Stimulated activated naive CD4-positive, alpha-beta T cell (primary cell): ENCODE results near the gene GJD3.
A peak's percentile ranks its signal among the peaks of the same experiment; 100 is the strongest.
"Not testable (repeated sequence)": the region's sequence is repeated elsewhere in the genome, so short reads cannot be mapped to it uniquely, and the experiment has no call there.

Source experiments
- DNase-seq, 6 experiments: peaks; one replicate each; lab custom pipeline; 2025; lab: John Stamatoyannopoulos, UW

Gene GJD3

DNA sequence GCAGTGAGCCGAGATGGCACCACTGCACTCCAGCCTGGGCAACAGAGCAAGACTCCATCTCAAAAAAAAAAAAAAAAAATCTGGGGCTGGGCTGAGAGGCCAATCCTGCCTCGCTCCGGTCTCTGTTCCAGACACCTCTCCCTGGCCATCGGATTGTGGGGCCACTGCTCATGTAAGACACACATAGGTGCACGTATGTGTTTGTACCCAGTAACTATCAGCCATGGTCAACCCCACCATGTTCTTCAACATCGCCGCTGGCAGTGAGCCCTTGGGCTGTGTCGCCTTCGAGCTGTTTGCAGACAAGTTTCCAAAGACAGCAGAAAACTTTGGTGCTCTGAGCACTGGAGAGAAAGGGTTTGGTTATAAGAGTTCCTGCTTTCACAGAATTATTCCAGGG lies 3.2 kb upstream of the GJD3 start:
- DNase-seq: not testable (repeated sequence)

DNA sequence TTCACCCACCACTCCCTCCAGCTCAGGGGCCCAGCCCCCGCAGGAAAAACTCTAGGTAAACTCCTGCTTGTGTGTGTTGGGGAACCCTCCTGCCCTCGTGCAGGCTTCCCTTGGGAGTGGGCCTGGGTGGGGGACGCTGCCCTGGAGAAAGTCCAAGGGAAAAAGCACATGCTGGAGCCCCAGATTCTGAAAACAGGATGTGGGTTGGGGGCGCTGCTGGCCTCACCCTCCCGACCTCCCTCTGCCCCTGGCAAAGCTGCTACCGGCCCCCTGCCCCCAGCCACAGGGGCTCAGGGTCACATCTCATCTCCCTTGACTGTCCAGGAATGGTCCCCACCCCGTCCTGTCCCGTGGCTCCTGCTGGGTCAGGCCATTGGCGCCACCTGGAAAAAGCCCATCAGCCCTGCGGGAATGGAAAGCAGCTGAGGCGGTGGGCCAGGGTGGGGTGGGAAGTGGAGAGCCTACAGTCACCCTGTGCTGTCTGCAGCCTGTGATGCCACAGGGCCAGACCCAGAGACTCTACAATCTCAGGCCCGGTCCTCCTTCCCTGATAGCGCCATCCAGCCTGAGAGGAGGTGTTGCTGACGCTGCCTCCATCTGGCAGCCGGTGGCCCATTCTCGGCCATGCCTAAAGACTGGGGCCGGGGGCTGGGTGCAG lies 2.5 kb upstream of the GJD3 start:
- no peak for DNase-seq

DNA sequence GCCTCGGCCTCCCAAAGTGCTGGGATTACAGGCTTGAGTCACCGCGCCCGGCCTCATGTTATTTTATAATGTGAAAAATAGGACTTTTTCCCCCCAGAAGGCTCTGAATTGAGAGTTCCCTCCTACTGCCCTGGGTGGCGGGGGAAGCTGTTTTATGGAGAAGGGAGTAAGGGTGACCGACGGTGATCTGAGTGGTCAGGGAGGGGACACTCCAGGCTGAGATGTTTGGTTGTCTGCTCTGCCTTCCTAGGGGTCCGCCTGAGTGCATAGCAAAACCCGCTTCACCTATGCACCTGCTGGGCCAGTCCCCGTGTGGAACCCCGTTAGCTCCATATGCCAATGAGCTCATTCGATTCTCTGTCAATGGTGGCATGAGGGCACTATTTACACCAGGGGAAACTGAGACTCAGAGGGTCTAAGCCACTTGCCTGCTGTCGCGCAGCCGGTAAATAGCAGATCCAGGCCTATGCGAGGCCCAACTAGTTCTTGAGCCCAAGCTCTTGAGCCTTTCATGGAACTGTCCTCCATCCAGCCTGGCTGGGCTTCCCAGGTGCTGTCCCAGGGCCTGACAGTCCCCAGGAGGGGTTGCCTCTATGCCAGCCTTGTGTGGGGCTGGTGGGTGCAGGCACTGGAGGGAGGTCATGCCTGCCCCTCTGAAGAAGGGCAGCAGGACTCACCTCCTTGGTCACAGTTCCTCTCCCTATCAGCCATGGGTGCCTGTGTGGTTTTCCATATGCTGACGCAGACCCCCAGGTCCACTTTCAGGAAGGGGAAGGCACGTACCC lies 1.7 kb upstream of the GJD3 start:
- no peak for DNase-seq

DNA sequence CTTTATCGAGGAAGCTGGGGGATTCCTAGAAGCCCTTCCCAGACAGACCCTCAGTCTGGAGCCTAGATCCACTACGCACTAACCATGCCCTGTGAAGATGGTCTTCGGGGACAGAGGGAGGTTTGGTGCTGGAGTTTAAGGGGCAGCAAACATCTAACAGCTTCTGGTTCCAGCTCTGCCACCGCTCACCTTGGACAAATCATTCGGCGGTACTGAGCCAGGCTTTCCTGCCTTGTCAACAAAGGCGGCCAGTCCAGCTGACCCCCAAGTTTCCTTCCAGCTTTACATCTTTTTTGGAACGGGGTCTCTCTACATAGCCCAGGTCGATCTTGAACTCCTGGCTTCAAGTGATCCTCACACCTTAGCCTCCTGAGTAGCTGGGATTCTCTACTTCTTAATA lies 369 bp upstream of the GJD3 start:
- DNase-seq: no peak

DNA sequence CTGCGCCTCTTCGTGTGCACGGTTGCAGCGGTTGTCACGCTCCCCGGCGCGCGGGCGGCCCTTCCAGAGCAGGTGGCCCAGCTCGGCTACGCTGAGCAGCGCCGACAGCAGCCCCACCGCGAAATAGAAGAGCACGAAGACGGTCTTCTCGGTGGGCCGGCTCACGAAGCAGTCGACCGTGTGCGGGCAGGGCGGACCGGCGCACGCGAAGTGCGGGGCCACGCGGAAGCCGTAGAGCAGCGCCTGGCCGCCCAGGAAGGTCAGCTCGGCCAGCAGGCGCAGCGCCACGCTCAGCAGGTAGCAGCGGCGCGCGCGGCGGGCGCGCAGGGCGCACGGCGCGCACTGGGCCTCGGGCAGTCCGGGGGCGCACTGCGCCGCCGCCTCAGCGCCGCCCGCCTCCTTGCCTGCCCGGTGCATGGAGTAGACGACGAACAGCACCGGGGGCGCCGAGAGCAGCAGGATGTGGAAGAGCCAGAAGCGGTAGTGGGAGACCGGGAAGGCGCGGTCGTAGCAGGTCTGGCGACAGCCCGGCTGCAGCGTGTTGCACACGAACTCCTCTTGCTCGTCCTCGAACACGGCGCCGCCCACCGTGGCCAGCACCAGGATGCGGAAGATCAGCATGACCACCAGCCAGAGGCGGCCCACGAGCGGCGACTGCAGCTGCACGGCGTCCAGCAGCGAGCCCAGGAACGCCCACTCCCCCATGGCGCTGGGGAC lies 1.3 kb downstream of the GJD3 start:
- DNase-seq: peak in 1 of 6 experiments; percentile 28

DNA sequence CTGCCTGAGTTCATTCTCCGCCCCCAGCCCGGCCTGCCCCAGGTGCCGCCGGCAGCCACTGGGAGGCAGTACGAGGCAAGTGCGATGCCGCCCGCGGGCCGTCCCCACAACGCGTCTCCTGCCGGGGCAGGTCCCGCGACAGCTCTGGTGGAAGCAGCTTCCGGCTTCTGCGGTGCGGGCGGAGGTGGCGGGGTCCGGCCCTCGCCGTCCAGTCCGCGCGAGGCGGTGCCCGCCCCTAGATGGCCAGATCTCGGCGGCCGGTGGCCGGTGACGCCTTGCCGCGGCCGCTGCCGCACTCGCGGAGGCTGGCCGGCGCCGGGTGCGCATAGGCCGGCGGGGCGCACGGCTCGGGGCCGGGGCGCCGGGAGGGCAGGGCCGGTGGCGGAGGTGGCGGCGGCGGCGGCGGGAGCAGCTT lies 1.8 kb downstream of the GJD3 start:
- DNase-seq: peak; percentile 53 to 72 (median 65)

DNA sequence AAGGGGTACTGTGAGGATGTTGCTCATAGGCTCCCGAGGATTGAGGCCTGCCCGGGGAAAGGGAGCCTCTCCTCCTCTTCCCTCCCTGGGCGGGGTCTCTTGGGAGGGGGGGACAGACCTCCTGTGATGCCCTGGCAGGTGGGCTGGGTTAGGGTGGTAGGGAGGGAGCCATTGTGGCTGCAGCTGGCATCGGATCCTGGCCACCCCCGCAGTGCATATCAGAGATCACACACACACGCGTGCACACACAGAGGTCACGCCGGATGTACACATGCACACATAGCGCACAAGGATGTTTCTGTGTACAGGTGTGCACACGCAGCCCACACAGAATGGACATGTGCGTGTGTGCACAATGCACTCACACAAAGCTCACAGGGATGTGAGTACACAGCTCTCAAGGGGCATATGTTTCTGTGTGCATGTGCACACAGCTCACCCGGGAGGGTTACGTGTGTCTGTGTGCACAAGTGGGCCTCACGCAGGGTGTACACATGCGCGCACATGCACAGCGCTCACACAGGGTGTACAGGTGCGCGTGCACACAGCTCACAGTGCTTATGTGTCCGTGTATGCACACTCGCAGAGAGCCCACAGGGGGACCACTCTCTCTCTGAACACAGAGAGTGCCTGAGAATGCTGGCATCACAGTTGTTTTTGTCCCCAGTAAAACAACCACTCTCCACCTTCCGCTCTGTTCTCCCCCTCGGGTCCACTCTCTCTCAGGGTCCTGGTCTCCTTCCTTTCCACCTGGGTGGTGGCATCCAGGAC lies 2.4 kb downstream of the GJD3 start:
- no peak for DNase-seq

DNA sequence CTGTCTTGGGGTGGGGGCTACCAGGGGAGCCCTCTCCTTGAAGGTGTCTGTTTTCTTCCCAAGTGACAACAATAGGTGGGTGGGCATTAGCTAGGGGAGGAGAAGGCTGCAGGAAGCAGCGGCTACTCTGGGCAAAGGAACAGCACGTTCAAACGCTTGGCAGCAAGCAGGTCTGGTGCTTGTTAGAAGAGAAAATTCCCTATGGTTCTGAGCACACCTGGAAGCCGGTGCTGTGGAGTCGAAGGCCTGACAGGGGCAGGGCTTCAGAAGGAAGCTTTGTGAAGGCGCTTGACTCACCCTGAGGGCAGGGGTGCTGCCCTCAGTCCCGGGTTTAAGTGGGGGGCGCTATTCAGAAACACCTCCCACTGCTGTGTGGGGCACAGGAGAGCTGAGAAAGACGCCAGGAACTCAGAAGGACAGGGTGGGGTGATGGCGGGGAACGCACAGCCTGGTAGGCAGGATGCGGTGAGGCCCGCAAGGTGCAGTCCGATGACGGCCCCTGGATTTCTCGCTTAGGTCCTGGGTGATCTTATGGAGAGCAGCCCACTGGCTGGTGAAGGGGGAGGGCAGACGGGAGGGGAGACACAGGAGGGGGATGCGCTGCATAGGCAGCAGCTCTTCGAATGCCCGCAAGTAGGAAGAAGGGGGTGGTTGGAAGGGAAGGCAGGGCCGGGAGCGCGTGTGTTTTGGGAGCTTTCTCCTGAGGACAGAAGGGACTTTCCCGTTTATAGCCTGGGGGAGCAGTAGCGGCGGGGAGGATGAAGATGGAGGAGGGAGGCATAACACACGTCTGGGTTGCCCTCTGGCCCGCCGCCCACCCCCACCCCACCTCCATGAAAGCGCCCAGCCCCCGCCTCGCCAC lies 3.2 kb downstream of the GJD3 start:
- DNase-seq: no peak

DNA sequence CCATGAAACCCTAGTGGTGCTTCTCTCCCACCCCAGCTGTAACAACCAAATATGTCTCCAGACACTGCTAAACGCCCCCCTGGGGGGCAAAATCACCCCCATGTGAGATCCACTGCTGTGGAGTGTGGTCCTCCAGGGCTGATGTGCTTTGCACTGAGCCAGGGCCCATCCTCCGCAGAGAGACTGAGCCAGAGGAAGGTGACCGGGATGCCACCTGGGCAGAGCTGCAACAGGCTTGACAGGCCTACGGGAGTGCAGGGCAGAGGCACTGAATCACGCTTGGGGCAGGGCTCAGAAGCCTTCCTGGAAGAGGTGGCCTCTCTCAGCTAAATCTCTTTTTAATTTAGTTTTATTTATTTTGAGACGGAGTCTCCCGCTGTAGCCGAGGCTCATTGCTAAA lies 4.4 kb downstream of the GJD3 start:
- no peak for DNase-seq

DNA sequence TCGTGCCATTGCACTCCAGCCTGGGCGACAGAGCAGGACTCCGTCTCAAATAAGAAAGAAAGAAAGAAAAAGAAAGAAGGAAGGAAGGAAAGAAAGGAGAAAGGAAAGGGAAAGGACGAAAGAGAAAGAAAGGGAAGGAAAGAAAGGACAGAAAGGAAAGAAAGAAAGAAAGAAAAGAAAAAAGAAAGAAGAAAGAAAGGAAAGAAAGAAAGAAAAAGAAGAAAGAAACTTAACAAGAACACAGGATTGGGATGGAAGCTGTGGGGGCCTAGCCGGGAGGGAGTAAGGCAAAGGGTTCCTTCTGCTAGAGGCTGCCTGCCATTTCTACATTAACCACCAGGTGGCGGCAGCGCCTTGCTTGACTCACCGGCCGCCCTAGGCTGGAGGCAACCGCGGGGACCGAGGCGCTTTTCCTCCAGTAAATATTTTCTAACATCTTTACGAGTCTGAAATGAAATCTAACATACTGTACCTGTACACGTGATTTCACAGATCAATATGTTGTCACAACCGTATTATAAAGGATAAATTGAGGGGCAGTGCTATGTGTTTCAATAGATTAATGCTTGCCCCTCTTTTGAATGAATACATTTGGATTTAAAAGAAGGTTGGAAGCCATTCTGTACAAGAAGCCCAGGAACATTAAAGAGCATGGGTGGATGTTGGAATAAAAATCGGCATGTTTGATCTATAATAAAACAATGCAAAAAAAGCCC lies 6.1 kb downstream of the GJD3 start:
- DNase-seq: peak; percentile 68 to 89 (median 82)

DNA sequence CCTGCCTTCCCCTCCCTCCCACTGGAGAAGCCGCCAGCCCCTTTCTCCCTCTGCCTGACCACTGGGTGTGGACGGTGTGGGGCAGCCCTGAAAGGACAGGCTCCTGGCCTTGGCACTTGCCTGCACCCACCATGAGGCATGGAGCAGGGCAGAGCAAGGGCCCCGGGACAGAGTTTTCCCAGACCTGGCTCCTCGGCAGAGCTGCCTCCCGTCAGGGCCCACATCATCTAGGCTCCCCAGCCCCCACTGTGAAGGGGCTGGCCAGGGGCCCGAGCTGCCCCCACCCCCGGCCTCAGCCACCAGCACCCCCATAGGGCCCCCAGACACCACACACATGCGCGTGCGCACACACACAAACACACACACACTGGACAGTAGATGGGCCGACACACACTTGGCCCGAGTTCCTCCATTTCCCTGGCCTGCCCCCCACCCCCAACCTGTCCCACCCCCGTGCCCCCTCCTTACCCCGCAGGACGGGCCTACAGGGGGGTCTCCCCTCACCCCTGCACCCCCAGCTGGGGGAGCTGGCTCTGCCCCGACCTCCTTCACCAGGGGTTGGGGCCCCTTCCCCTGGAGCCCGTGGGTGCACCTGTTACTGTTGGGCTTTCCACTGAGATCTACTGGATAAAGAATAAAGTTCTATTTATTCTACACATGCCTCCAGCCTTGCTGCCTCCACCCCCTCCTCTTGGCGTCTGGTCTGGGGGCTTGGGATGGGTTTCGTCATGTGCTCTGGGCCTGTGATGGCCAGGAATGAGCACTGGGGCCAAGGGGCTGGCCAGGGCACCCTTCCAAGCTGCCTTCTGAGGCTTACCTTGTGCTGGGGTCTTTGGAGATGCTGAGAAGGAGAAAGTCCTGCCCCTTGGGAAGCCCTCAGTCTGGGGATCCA lies 7.3 kb downstream of the GJD3 start:
- no peak for DNase-seq

DNA sequence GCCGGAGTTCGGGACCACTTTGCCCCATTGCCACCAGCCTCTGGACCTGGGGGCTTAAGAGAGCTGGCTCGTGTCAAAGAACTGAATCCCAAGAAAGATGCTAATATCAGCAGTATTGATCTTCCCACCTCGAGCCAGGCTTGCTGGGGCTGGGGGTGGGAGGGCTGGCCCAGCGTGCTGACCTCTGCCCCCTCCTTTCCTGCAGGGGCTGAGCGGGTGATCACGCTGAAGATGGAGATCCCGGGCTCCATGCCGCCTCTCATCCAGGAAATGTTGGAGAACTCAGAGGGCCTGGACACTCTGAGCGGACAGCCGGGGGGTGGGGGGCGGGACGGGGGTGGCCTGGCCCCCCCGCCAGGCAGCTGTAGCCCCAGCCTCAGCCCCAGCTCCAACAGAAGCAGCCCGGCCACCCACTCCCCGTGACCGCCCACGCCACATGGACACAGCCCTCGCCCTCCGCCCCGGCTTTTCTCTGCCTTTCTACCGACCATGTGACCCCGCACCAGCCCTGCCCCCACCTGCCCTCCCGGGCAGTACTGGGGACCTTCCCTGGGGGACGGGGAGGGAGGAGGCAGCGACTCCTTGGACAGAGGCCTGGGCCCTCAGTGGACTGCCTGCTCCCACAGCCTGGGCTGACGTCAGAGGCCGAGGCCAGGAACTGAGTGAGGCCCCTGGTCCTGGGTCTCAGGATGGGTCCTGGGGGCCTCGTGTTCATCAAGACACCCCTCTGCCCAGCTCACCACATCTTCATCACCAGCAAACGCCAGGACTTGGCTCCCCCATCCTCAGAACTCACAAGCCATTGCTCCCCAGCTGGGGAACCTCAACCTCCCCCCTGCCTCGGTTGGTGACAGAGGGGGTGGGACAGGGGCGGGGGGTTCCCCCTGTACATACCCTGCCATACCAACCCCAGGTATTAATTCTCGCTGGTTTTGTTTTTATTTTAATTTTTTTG lies 8.5 kb downstream of the GJD3 start:
- no peak for DNase-seq

DNA sequence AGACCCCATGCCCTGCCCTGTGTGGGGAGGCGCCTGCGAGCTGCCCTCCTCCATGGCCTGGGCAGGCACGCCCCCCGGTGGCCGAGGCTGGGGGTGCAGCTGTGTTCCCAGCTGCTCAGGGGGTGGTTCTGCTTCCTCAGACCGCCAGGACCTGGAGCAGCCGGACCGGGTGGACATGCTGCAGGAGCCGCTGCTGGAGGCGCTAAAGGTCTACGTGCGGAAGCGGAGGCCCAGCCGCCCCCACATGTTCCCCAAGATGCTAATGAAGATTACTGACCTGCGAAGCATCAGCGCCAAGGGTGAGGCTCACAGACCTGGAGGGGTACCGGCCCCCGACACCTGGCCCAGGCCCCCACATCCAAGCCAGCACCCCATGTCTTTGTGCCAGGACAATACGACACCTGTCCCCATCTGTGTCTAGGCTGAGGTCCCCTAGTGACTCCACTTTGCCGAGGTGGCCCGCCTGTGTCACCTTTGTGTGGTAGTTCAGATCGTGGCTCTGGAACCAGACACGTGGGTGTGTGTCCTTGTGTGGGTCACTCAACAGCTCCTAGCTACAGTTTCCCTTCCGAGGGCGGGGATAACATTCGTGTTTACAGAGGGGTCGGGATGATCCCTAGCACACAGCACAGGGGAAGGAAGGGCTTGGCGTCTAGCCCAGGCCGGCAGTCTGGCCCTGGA lies 9.3 kb downstream of the GJD3 start:
- DNase-seq: peak; percentile 50 to 85 (median 76)

DNA sequence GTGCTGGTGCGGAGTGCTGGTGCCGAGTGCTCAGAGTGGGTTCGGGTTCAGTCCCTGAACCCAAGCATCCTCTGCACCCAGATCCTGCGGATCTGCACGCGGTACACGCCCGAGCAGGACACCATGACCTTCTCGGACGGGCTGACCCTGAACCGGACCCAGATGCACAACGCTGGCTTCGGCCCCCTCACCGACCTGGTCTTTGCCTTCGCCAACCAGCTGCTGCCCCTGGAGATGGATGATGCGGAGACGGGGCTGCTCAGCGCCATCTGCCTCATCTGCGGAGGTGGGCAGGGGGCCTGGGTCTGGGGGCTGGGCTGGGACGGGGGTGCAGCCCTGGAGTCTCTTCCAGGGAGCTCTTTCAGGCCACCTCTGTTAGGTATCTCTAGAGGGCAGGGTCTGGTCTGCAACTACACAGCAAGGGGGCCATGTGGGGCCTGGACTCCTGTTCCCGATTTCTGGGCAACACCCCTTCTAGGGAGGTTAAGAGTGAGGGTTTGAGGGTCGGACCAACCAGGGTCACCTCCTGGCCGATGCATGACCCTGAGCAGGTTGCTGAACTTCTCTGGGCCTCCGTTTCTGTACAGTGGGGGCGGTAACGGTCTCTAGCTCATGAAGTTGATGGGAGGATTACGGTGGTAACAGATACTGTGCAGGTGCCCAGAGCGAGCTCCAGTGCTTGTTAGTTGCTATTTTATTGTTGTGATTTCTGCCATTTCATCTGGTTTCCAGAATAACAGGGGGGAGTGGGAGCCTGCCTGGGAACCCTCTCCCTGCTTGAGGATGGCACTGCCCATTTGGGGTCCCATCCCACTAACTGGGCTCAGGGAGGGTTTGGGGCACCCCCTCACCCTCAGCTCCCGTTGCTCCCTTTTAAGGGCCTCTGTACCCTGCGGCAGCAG lies 10.1 kb downstream of the GJD3 start:
- no peak for DNase-seq

DNA sequence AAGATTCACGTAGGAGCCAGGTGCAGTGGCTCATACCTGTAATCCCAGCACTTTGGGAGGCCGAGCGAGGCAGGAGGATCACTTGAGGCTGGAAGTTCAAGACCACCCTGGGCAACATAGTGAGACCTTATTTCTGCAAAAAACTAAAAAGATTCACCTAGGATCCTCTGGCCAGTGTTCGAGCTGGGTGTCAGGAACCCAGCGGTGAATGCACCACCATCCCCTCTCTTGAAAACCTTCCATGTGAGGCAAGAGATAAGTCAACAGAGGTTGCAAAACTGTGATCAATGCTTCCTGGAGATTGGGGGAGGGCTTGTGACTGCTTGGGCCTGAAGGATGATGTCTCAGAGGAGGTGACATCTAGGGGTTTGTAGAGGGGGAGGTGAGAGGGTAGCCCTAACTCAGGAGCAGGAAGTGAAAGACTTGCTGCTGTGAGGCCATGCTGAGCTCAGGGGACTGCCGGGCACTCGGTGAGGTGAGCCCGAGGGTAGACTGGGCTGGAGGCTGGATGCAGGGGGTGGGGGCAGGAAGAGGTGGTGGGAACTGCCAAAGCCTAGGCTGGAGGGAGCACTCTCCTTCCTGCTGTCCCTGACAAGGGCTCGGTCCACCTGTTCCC lies 11.7 kb downstream of the GJD3 start:
- no peak for DNase-seq

DNA sequence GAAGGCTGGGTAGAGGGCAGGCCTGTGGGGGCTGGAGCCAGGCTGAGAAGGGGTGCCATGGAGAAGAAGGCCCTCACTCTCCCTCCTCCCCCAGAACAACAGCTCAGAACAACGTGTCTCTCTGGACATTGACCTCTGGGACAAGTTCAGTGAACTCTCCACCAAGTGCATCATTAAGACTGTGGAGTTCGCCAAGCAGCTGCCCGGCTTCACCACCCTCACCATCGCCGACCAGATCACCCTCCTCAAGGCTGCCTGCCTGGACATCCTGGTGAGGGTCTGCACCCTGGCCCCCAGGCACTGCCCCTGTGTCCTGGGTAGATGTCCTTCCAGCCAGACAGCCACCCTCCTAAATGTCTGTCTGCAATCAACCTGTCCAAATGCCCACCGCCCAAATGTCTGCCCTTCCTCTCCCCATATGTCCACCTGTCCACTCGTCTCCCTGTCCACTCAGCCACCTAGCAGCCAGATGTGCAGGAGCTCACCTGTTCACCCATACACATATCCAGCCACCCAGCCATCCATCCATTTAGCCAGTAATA lies 12.2 kb downstream of the GJD3 start:
- DNase-seq: no peak
